Measurements from ENCODE around the gene LEUTX. TPM values are rescaled to one million over a fixed set of nuclear protein-coding genes. Genes with fewer than 3 reads are reported as not detected.

LEUTX gene
- total RNA-seq = not detected in 2 replicates

DNA sequence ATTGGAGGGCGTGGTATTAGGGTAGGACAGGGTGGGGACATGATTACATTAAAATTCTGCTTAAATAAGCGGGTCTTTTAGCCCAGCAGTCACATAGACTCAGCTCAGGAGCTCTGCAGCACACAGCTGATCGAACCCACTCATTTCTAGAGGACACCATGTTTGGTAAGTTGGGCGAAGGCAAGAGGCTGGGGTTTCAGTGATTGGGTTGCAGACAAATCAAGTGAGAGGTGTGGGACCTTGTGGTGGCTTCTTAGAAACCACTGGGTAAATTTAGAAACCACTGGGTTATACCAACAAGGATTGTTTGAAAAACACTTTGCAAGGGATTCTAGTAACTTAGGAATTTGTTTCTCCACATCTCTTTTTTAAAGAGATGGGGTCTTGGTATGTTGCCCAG is at the start of gene LEUTX:
TSS of gene LEUTX (plus strand) at position 92 of the 400 bp plus-strand sequence. CDS start at position 159, 67 bp downstream.

GRCh38 chr19:39737891-39738290 is 40.8 kb upstream of the LEUTX start, which contains the start of gene CLC:
Gene CLC, minus strand, starts transcription at chr19:39738029. Its CDS starts 77 bp downstream, at chr19:39737952.

DNA sequence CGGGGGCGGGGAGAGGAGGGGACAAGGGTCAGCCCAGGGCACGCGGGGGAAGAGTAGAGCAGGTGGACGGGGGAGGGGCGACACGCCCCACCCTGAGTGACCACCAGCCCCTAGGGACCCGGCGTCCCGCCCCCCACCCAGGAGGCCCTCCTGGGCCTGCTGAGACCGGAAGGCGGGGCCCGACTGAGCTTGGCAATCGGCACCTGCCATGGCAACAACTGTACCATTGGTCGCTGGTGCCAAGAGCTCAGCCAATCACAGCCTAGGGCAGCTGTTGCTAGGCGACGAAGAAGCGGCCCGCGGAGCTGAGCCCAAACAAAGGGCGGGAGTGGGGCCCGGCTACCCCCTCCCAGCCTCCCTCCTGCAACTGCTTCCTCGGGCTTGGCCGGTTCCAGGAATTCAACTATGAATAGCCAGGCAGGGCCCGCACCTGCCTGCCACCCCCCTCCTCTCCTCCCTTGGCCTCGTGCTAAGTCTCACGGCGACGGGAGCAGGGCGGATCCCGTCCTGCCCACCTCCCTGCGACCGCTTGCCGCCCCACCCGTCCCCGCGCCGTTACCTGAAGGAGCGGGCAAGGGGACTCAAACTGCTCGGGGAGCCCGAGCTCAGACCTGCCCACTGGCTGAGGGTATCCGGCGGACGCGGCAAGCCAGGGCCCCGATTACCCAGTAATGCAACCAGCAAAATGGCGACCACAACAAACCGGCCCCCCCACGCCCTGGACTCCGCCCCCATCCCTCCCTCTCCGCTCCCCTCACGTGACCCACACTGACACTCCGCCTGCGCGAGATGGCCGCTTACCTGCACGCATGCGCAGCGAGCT is 55.0 kb downstream of the LEUTX start, which contains the start of gene DYRK1B:
TSS of gene DYRK1B (minus strand) at position 699 of the 823 bp plus-strand sequence. CDS start 2,295 bp downstream, outside the sequence.

Other genes starting within 250 kb of the LEUTX start
- 3.4 and 3.9 TPM in 2 replicates for gene EID2B, start 246.0 kb upstream of the LEUTX start, total RNA-seq
- 13.1 and 13.4 TPM in 2 replicates for gene EID2, start 238.7 kb upstream of the LEUTX start, total RNA-seq
- gene LGALS13, start 176.3 kb upstream of the LEUTX start, total RNA-seq = not detected in 2 replicates
- not detected in 2 replicates for gene LGALS16, start 122.9 kb upstream of the LEUTX start, total RNA-seq
- not detected in 2 replicates for gene LGALS14, start 74.4 kb upstream of the LEUTX start, total RNA-seq
- gene CLC, start 40.8 kb upstream of the LEUTX start, total RNA-seq = not detected in 2 replicates
- 11.1 and 11.4 TPM in 2 replicates for gene DYRK1B, start 55.3 kb downstream of the LEUTX start, total RNA-seq
- 198 and 238 TPM in 2 replicates for gene FBL, start 67.5 kb downstream of the LEUTX start, total RNA-seq
- gene FCGBP, start 155.8 kb downstream of the LEUTX start, total RNA-seq = under 0.01 TPM in 1 of 2 replicates, not detected in the other
- 162 and 186 TPM in 2 replicates for gene PSMC4, start 192.3 kb downstream of the LEUTX start, total RNA-seq
- 2.2 and 2.9 TPM in 2 replicates for gene ZNF546, start 218.2 kb downstream of the LEUTX start, total RNA-seq

Measured in bronchus fibroblast of lung (primary cell).